Measurements from ENCODE around the gene ASPSCR1.

The ASPSCR1 gene

GRCh38 chr17:81934098-81934757 lies 43.2 kb upstream of the ASPSCR1 start:
- Histone ChIP-seq H4K20me1 (ENCODE audit: low read depth, low read length) (no peaks in the 10 kb centered on the region), H3K27me3 (ENCODE audit: low read length) (no peaks in the 10 kb centered on the region), H3K9ac (ENCODE audit: low read length) (no peak overlapping the region; the same call in 1 of the 2 replicates), H3F3A (ENCODE audit: insufficient read depth) (peaks cover 36% of the 10 kb centered on the region), H3K36me3 (ENCODE audit: low read length) (no peaks in the 10 kb centered on the region), H3K9me2 (replicated peaks; ENCODE audit: insufficient read depth, low read length) (no peaks in the 10 kb centered on the region), H3K27ac (ENCODE audit: low read depth, low read length) (peak overlapping the region; percentile 42), H3K79me2 (ENCODE audit: insufficient read depth, low read length) (peaks cover 4% of the 10 kb centered on the region; the same call in 1 of the 2 replicates), H3K4me2 (ENCODE audit: low read depth, low read length, poor library complexity, severe bottlenecking) (no peak overlapping the region), H3K9me3 (ENCODE audit: insufficient read depth, low read length) (no peaks in the 10 kb centered on the region), H3K4me3 (ENCODE audit: insufficient read depth, low read length, poor library complexity, severe bottlenecking) (no peak overlapping the region), H2AFZ (ENCODE audit: low read depth, low read length, severe bottlenecking) (no peak overlapping the region)
- TF ChIP-seq CTCF (IDR thresholded peaks at IDR 0.05; ENCODE audit: insufficient read depth, low read length, poor library complexity, severe bottlenecking) (no peak), EZH2phosphoT487 (conservative IDR thresholded peaks at IDR 0.05; ENCODE audit: low read length) (no peak)

- H3K4me2 ChIP-seq (ENCODE audit: low read depth, low read length, poor library complexity, severe bottlenecking): peak overlapping the region; percentile 55
- TF ChIP-seq EZH2phosphoT487 (conservative IDR thresholded peaks at IDR 0.05; ENCODE audit: low read length) (no peak), CTCF (IDR thresholded peaks at IDR 0.05; ENCODE audit: insufficient read depth, low read length, poor library complexity, severe bottlenecking) (no peak)
- H3K4me3 ChIP-seq (ENCODE audit: insufficient read depth, low read length, poor library complexity, severe bottlenecking): no peak overlapping the region
- H3K9me2 ChIP-seq (replicated peaks; ENCODE audit: insufficient read depth, low read length): no peaks in the 10 kb centered on the region
- H3K9ac ChIP-seq (ENCODE audit: low read length): peak overlapping the region; percentile 73
- H3K79me2 ChIP-seq (ENCODE audit: insufficient read depth, low read length): peaks cover 12% of the 10 kb centered on the region
- no peaks in the 10 kb centered on the region for H3K36me3 ChIP-seq (ENCODE audit: low read length)
- H3F3A ChIP-seq (ENCODE audit: insufficient read depth): peaks cover 40% of the 10 kb centered on the region
- H3K27ac ChIP-seq (ENCODE audit: low read depth, low read length): peak overlapping the region; percentile 79; the same call in 1 of the 2 replicates
- no peaks in the 10 kb centered on the region for H3K9me3 ChIP-seq (ENCODE audit: insufficient read depth, low read length)
- no peaks in the 10 kb centered on the region for H3K27me3 ChIP-seq (ENCODE audit: low read length)
- no peak overlapping the region for H2AFZ ChIP-seq (ENCODE audit: low read depth, low read length, severe bottlenecking)
- no peaks in the 10 kb centered on the region for H4K20me1 ChIP-seq (ENCODE audit: low read depth, low read length)
These were observed 42.4 kb upstream of the ASPSCR1 start for GRCh38 chr17:81934850-81935708.

- Histone ChIP-seq H3K79me2 (ENCODE audit: insufficient read depth, low read length) (peaks cover 19% of the 10 kb centered on the region), H3K4me2 (ENCODE audit: low read depth, low read length, poor library complexity, severe bottlenecking) (peak overlapping the region; percentile 55), H3K4me3 (ENCODE audit: insufficient read depth, low read length, poor library complexity, severe bottlenecking) (no peak overlapping the region), H3K27ac (ENCODE audit: low read depth, low read length) (peak overlapping the region; percentile 79), H3K27me3 (ENCODE audit: low read length) (no peaks in the 10 kb centered on the region), H3K36me3 (ENCODE audit: low read length) (no peaks in the 10 kb centered on the region), H3K9me2 (replicated peaks; ENCODE audit: insufficient read depth, low read length) (no peaks in the 10 kb centered on the region), H3K9ac (ENCODE audit: low read length) (peak overlapping the region; percentile 73), H3F3A (ENCODE audit: insufficient read depth) (peaks cover 38% of the 10 kb centered on the region), H2AFZ (ENCODE audit: low read depth, low read length, severe bottlenecking) (no peak overlapping the region), H4K20me1 (ENCODE audit: low read depth, low read length) (no peaks in the 10 kb centered on the region), H3K9me3 (ENCODE audit: insufficient read depth, low read length) (no peaks in the 10 kb centered on the region)
- TF ChIP-seq EZH2phosphoT487 (conservative IDR thresholded peaks at IDR 0.05; ENCODE audit: low read length): no peak
- TF ChIP-seq CTCF (IDR thresholded peaks at IDR 0.05; ENCODE audit: insufficient read depth, low read length, poor library complexity, severe bottlenecking): no peak
These were observed 41.7 kb upstream of the ASPSCR1 start for GRCh38 chr17:81935709-81936084.

Data from SU-DHL-6 (cell line).